GM23338 (cell line): ENCODE data around the gene LETMD1. TPM values are rescaled to one million over a fixed set of nuclear protein-coding genes. Genes with fewer than 3 reads are reported as not detected.
"Not testable (repeated sequence)": the region's sequence is repeated elsewhere in the genome, so short reads cannot be mapped to it uniquely, and the experiment has no call there.

Experiments
- ATAC-seq: fragments of 200-7000 bp; cut with Tn5 transposase; 3 replicates; pipeline ENCODE4 v1.9.1; 2020
- DNase-seq: peaks from one replicate; pipeline ENCODE4 v3.0.0-alpha.2; 2015; ENCODE audit warnings: low spot score
- H2AFZ ChIP-seq: fragments of 200-600 bp; sonication (generic); 2 replicates; pipeline ENCODE4 v1.8.0; 2016; ENCODE audit warnings: antibody characterized with exemption, mild to moderate bottlenecking, moderate library complexity
- H3F3A ChIP-seq: fragments of 200-600 bp; sonication (generic); replicated peaks from 2 replicates; pipeline ENCODE4 v1.8.0; 2017; ENCODE audit warnings: antibody characterized with exemption, mixed run types, low read depth
- H3K27ac ChIP-seq: fragments of 200-600 bp; sonication (generic); 2 replicates; pipeline ENCODE4 v1.6.1; 2016; ENCODE audit warnings: low read depth
- H3K27me3 ChIP-seq: fragments of 200-600 bp; sonication (generic); 2 replicates; pipeline ENCODE4 v1.8.0; 2016; ENCODE audit warnings: mild to moderate bottlenecking, mixed run types, moderate library complexity; ENCODE audit not compliant: insufficient read depth
- H3K36me3 ChIP-seq: fragments of 200-600 bp; sonication (generic); 2 replicates; pipeline ENCODE4 v1.8.0; 2016; ENCODE audit warnings: mild to moderate bottlenecking; ENCODE audit not compliant: insufficient read depth
- H3K4me1 ChIP-seq: fragments of 200-600 bp; sonication (generic); 2 replicates; pipeline ENCODE4 v1.8.0; 2016; ENCODE audit warnings: mild to moderate bottlenecking, moderate library complexity; ENCODE audit not compliant: insufficient read depth
- H3K4me2 ChIP-seq: fragments of 200-600 bp; sonication (generic); 2 replicates; pipeline ENCODE4 v1.7.1; 2017; ENCODE audit warnings: mixed run types
- H3K4me3 ChIP-seq: fragments of 200-600 bp; sonication (generic); 2 replicates; pipeline ENCODE4 v1.6.1; 2016; ENCODE audit warnings: mixed run types
- H3K79me2 ChIP-seq: fragments of 200-600 bp; sonication (generic); replicated peaks from 2 replicates; pipeline ENCODE4 v1.8.0; 2017; ENCODE audit warnings: mild to moderate bottlenecking; ENCODE audit not compliant: insufficient read depth
- H3K9me2 ChIP-seq: fragments of 200-600 bp; sonication (generic); 2 replicates; pipeline ENCODE4 v1.8.0; 2017; ENCODE audit not compliant: insufficient read depth
- H4K20me1 ChIP-seq: fragments of 200-600 bp; sonication (generic); replicated peaks from 2 replicates; pipeline ENCODE4 v1.8.0; 2017; ENCODE audit warnings: mild to moderate bottlenecking; ENCODE audit not compliant: insufficient read depth
- H3K27ac Mint-ChIP-seq: 2 replicates; pipeline ENCODE4 v1.8.0; 2020; ENCODE audit warnings: inconsistent platforms, mild to moderate bottlenecking, moderate library complexity, mixed read lengths
- H3K27me3 Mint-ChIP-seq: 3 replicates; pipeline ENCODE4 v1.8.0; 2022; ENCODE audit warnings: low read depth, mild to moderate bottlenecking, moderate library complexity, mixed read lengths, inconsistent platforms; ENCODE audit not compliant: insufficient read depth, poor library complexity
- H3K36me3 Mint-ChIP-seq: 3 replicates; pipeline ENCODE4 v1.8.0; 2021; ENCODE audit warnings: low read depth, mild to moderate bottlenecking, inconsistent platforms, moderate library complexity, mixed read lengths
- H3K4me1 Mint-ChIP-seq: 3 replicates; pipeline ENCODE4 v1.8.0; 2020; ENCODE audit warnings: mild to moderate bottlenecking, inconsistent platforms, mixed read lengths
- H3K4me3 Mint-ChIP-seq: 3 replicates; pipeline ENCODE4 v1.8.0; 2021; ENCODE audit warnings: moderate library complexity, mild to moderate bottlenecking, inconsistent platforms, mixed read lengths
- H3K9me3 Mint-ChIP-seq: 3 replicates; pipeline ENCODE4 v1.8.0; 2020; ENCODE audit warnings: moderate library complexity, mild to moderate bottlenecking, inconsistent platforms, mixed read lengths
- ETS1 ChIP-seq: IDR thresholded peaks from 2 replicates; pipeline ENCODE4 v1.6.1; 2016; ENCODE audit warnings: antibody characterized with exemption
- EZH2 ChIP-seq: fragments of 200-600 bp; sonication (generic); IDR thresholded peaks from one replicate; pipeline ENCODE4 v1.8.0; 2017; ENCODE audit warnings: antibody characterized with exemption, mild to moderate bottlenecking, low read depth; ENCODE audit not compliant: unreplicated experiment
- EZH2phosphoT487 ChIP-seq: fragments of 200-600 bp; sonication (generic); IDR thresholded peaks from one replicate; pipeline ENCODE4 v1.8.1; 2018; ENCODE audit warnings: antibody characterized with exemption; ENCODE audit not compliant: unreplicated experiment
- JUNB ChIP-seq: IDR thresholded peaks from one replicate; pipeline ENCODE4 v1.6.1; 2016; ENCODE audit warnings: antibody characterized with exemption; ENCODE audit not compliant: unreplicated experiment
- NANOG ChIP-seq: IDR thresholded peaks from 2 replicates; pipeline ENCODE4 v1.6.1; 2016; ENCODE audit warnings: antibody characterized with exemption, borderline replicate concordance
- polyA plus RNA-seq: library from polyadenylated mRNA; unstranded; fragments of >200 nt; fragmentation: Nextera tagmentation; extraction: Ambion mirVana; gene quantifications from 2 replicates; pipeline ENCODE4 v1.2.1, GENCODE V29; 2016
- total RNA-seq: library from RNA; depleted of rRNA; stranded (reverse); fragments of >200 nt; shearing (Covaris generic); gene quantifications from 2 replicates; pipeline ENCODE4 v1.2.3, GENCODE V29; 2014

LETMD1 gene
- total and polyA plus RNA-seq, 2 experiments from 2014 or later: 15.7 to 29.9 TPM

- no peak overlapping the region for H3K27ac ChIP-seq
- H3K9me2 ChIP-seq: no peaks in the 10 kb centered on the region
- H3K36me3 Mint-ChIP-seq: peaks cover 27% of the 10 kb centered on the region
- peaks cover 8% of the 10 kb centered on the region for H3K27me3 Mint-ChIP-seq
- TF ChIP-seq EZH2 (no peak), EZH2phosphoT487 (no peak), ETS1 (no peak), NANOG (no peak), JUNB (no peak)
- H3F3A ChIP-seq: no peaks in the 10 kb centered on the region; the same call in 1 of the 2 replicates
- no peak overlapping the region for H2AFZ ChIP-seq
- H3K9me3 Mint-ChIP-seq: no peaks in the 10 kb centered on the region
- H3K4me3 ChIP-seq: no peak overlapping the region
- no peaks in the 10 kb centered on the region for H3K27me3 ChIP-seq
- no peak overlapping the region for H3K4me3 Mint-ChIP-seq
- no peak overlapping the region for H3K27ac Mint-ChIP-seq
- H3K79me2 ChIP-seq: peaks cover 73% of the 10 kb centered on the region
- peaks cover 12% of the 10 kb centered on the region for H3K4me1 ChIP-seq
- H3K36me3 ChIP-seq: peaks cover 4% of the 10 kb centered on the region; the same call in 1 of the 2 replicates
- H3K4me2 ChIP-seq: no peak overlapping the region
- DNase-seq: no peak
- peaks cover 17% of the 10 kb centered on the region for H3K4me1 Mint-ChIP-seq
- no peak for ATAC-seq
- peaks cover 31% of the 10 kb centered on the region for H4K20me1 ChIP-seq
These were observed 29.8 kb downstream of the LETMD1 start for GRCh38 chr12:51077930-51078329.

- DNase-seq, H3K4me2 ChIP-seq: not testable (repeated sequence)
- H3K4me1 Mint-ChIP-seq: peaks cover 17% of the 10 kb centered on the region
These were observed 30.2 kb downstream of the LETMD1 start for GRCh38 chr12:51078346-51078745.

DNA sequence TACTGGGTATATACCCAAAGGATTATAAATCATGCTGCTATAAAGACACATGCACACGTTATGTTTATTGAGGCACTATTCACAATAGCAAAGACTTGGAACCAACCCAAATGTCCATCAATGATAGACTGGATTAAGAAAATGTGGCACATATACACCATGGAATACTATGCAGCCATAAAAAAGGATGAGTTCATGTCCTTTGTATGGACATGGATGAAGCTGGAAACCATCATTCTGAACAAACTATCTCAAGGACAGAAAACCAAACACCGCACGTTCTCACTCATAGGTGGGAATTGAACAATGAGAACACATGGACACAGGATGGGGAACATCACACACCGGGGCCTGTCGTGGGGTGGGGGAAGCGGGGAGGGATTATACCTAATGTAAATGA lies 30.7 kb downstream of the LETMD1 start:
- H3K4me3 ChIP-seq: not testable (repeated sequence)
- peaks cover 18% of the 10 kb centered on the region for H3K36me3 Mint-ChIP-seq
- H4K20me1 ChIP-seq: peaks cover 31% of the 10 kb centered on the region

More at GRCh38 chr12:51078346-51078745, 30.2 kb downstream of the LETMD1 start:
- not testable (repeated sequence) for ATAC-seq, H3K9me2 ChIP-seq, H3K27ac Mint-ChIP-seq, H3K9me3 Mint-ChIP-seq, H3K27ac ChIP-seq, H3K36me3 ChIP-seq, H3K27me3 Mint-ChIP-seq, H3K4me3 Mint-ChIP-seq, H2AFZ ChIP-seq, H3K4me3 ChIP-seq, H3K27me3 ChIP-seq, H3F3A ChIP-seq
- Histone ChIP-seq H3K4me1 (peaks cover 12% of the 10 kb centered on the region), H3K79me2 (peaks cover 73% of the 10 kb centered on the region), H4K20me1 (peaks cover 31% of the 10 kb centered on the region)
- H3K36me3 Mint-ChIP-seq: peaks cover 23% of the 10 kb centered on the region

More for the DNA sequence above, 30.7 kb downstream of the LETMD1 start:
- not testable (repeated sequence) for H3K27me3 Mint-ChIP-seq, H3K27ac Mint-ChIP-seq, H3F3A ChIP-seq, H3K9me2 ChIP-seq, H3K4me3 Mint-ChIP-seq, H3K36me3 ChIP-seq, H3K9me3 Mint-ChIP-seq, H3K4me2 ChIP-seq, H3K27me3 ChIP-seq, H3K27ac ChIP-seq, ATAC-seq, DNase-seq, H2AFZ ChIP-seq
- peaks cover 73% of the 10 kb centered on the region for H3K79me2 ChIP-seq
- H3K4me1 ChIP-seq: peaks cover 12% of the 10 kb centered on the region
- H3K4me1 Mint-ChIP-seq: peaks cover 17% of the 10 kb centered on the region
